BLaER1 treated with 17β-estradiol and CSF1 and Interleukin-3, amounts not matched to agents 10 nM and 100 nM (cell line): ENCODE measurements around the gene FAM184A.
A peak's percentile ranks its signal among the peaks of the same experiment; 100 is the strongest.
"Not testable (repeated sequence)": the region's sequence is repeated elsewhere in the genome, so short reads cannot be mapped to it uniquely, and the experiment has no call there.

Experiments used
- H3K27ac ChIP-seq, 11 experiments: shearing (Covaris generic); formaldehyde crosslinking; 2 replicates each; pipeline ENCODE4 v1.8.1; 2022
- H3K27me3 ChIP-seq, 11 experiments: shearing (Covaris generic); formaldehyde crosslinking; 2 replicates each; pipeline ENCODE4 v1.8.1; 2022
- H3K36me3 ChIP-seq, 11 experiments: shearing (Covaris generic); formaldehyde crosslinking; 2 replicates each; pipeline ENCODE4 v1.8.1; 2022
- H3K4me1 ChIP-seq, 10 experiments: shearing (Covaris generic); formaldehyde crosslinking; 2 replicates each; pipeline ENCODE4 v1.8.1; 2022
- H3K4me2 ChIP-seq, 11 experiments: shearing (Covaris generic); formaldehyde crosslinking; 2 replicates each; pipeline ENCODE4 v1.8.1; 2022
- H3K4me3 ChIP-seq, 10 experiments: shearing (Covaris generic); formaldehyde crosslinking; 2 replicates each; pipeline ENCODE4 v1.8.1; 2022
- H3K9ac ChIP-seq, 11 experiments: shearing (Covaris generic); formaldehyde crosslinking; 2 replicates each; pipeline ENCODE4 v1.8.1; 2022
- H3K9me3 ChIP-seq, 11 experiments: shearing (Covaris generic); formaldehyde crosslinking; replicated peaks in 1 of 11; 2 replicates each; pipeline ENCODE4 v1.8.1; 2022
- H4K20me1 ChIP-seq, 11 experiments: shearing (Covaris generic); formaldehyde crosslinking; 2 replicates each; pipeline ENCODE4 v1.8.1; 2022
- Cebpa-rat ChIP-seq, 11 experiments: shearing (Covaris generic); IDR thresholded peaks; 2 replicates each; pipeline ENCODE4 v1.8.1; 2022

FAM184A gene

DNA sequence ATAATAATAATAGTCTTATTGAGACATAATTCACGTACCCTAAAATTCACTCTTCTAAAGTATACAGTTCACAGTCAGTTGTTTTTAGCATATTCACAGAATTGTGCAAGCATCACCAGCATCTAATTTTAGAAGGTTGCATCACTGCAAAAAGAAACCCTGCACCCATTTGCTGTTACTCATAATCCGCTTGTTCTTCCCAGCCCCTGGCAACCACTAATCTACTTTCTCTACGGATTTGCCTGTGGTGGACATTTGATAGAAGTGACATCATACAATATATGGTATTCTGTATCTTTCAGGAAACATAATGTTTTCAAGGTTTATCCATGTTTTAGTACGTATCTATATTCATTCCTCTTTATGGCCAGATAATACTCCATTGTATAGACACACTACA is 41.5 kb upstream of the FAM184A start:
- Histone ChIP-seq H4K20me1 (no peaks in the 10 kb centered on the region), H3K4me3 (no peak overlapping the region), H3K36me3 (no peaks in the 10 kb centered on the region), H3K9ac (no peak overlapping the region), H3K27me3 (no peaks in the 10 kb centered on the region), H3K4me2 (peak overlapping the region in 6 of 11 experiments; percentile 11 to 57 (median 35); a peak in 12 of 22 replicates), H3K4me1 (peaks cover 7 to 15% (median 12%) of the 10 kb centered on the region in 10 experiments; a peak in 19 of 20 replicates), H3K27ac (no peak overlapping the region), H3K9me3 (no peaks in the 10 kb centered on the region)
- peak in 1 of 11 experiments; percentile 36; a peak in 1 of 22 replicates for TF ChIP-seq Cebpa-rat (IDR thresholded peaks at IDR 0.05)

DNA sequence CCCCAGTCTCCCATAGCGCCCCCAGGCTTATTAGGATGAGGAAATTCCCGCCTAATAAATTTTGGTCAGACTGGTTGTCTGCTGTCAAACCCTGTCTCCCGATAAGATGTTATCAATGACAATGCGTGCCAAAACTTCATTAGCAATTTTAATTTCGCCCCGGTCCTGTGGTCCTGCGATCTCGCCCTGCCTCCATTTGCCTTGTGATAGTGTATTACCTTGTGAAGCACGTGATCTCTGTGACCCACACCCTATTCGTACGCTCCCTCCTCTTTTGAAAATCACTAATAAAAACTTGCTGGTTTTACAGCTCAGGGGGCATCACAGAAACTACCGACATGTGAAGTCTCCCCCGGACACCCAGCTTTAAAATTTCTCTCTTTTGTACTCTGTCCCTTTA is 40.6 kb upstream of the FAM184A start:
- not testable (repeated sequence) for H3K36me3 ChIP-seq, H3K27me3 ChIP-seq, H3K4me2 ChIP-seq, H3K4me3 ChIP-seq, H4K20me1 ChIP-seq, H3K27ac ChIP-seq, H3K9ac ChIP-seq, H3K9me3 ChIP-seq
- H3K4me1 ChIP-seq, result peaks cover 7 to 15% (median 12%) of the 10 kb centered on the region in 10 experiments; a peak in 19 of 20 replicates

DNA sequence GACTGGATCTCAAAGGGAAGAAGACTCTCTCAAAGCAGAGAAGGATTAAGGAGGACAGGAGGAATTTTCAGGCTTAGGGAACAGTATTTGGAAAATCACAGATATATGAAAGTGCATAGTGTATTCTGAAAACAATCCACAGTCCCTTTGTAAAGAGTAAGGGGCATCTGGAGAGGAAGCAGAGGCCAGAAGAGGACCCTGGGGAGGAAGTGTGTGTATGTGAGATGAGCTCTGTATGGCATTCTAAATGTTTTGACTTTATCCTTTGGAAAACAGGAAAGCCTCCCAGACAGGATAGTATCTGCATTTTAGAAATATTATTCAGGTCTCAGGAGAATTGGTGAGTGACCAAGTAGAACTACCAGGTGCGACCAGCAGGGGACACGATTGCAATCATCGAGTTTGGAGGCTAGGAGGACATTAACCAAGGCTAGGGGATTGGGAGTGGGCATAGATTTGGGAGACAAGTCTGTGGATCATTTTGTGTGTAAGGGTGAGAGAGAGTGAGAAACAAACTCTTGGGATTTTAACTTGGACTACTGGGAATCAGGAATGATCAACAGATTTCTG is 38.3 kb upstream of the FAM184A start:
- no peak for TF ChIP-seq Cebpa-rat (IDR thresholded peaks at IDR 0.05)
- Histone ChIP-seq H3K4me1 (peaks cover 7 to 29% (median 15%) of the 10 kb centered on the region in 10 experiments), H3K9ac (no peak overlapping the region), H3K9me3 (no peaks in the 10 kb centered on the region), H3K4me3 (no peak overlapping the region), H4K20me1 (no peaks in the 10 kb centered on the region), H3K27me3 (no peaks in the 10 kb centered on the region), H3K36me3 (no peaks in the 10 kb centered on the region), H3K27ac (no peak overlapping the region), H3K4me2 (peak overlapping the region in 7 of 11 experiments; percentile 21 to 53 (median 34); a peak in 12 of 22 replicates)

DNA sequence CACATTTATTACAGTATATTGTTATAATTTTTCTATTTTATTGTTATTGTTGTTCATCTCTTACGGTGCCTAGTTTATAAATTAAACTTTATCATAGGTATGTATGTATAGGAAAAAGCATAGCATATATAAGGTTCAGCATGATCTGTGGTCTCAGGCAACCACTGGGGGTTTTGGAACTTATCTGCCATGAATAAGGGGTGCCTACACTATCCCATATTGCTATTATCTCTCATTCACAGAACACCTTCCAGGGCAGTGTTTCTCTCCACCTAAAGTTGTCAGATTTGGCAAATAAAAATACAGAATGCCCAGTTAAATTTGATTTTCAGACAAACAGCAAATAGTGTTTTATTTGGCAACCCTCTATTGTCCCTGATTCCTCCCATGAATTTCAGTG is 35.5 kb upstream of the FAM184A start:
- no peaks in the 10 kb centered on the region for H3K9me3 ChIP-seq
- H3K4me3 ChIP-seq, result no peak overlapping the region

DNA sequence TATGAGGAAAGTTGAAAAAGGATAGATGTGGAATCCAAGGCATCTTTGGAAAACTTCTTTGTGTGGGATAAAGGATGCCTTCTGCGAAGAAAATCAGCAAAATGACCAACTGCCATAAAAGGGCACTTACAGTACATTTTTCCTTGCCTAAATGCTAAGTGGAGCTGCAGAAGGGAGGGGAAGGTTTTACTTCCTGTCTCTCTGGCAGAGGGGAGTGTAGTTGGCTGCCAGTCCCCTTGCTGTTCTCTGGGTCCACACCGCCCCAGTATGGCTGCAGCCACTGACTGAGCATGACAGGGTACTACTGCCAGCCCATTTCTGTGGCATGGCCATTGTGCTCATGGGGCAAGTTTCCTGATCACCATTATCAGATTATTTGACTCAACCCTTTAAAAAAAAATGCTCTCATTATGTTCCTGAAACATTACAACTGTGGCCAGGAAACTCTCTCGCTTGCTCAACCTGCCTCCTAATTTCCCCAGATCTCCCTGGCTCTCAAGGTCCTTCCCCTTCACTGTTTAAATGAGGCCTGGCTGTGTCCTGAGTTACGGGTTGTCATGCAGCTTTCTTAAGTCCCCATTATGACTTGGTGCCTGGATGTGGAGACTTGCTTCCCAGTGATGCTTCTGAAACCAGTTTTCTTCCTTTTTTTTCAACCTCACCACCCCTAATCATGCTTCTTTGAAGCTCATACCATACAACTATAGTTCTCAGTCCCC is 34.5 kb upstream of the FAM184A start:
- Histone ChIP-seq H3K27me3 (no peaks in the 10 kb centered on the region), H3K9me3 (no peaks in the 10 kb centered on the region), H3K4me2 (peak overlapping the region in 5 of 11 experiments; percentile 40 to 56 (median 41); a peak in 9 of 22 replicates), H3K4me1 (peaks cover 6 to 25% (median 12%) of the 10 kb centered on the region in 10 experiments; a peak in 19 of 20 replicates), H3K9ac (no peak overlapping the region), H3K27ac (peak overlapping the region in 1 of 11 experiments; percentile 47; a peak in 2 of 22 replicates), H4K20me1 (no peaks in the 10 kb centered on the region), H3K36me3 (no peaks in the 10 kb centered on the region), H3K4me3 (no peak overlapping the region)
- no peak for TF ChIP-seq Cebpa-rat (IDR thresholded peaks at IDR 0.05)

More for the DNA sequence above, 35.5 kb upstream of the FAM184A start:
- Histone ChIP-seq H4K20me1 (no peaks in the 10 kb centered on the region), H3K36me3 (no peaks in the 10 kb centered on the region), H3K27ac (no peak overlapping the region), H3K27me3 (no peaks in the 10 kb centered on the region), H3K4me2 (no peak overlapping the region), H3K9ac (no peak overlapping the region), H3K4me1 (peaks cover 6 to 25% (median 12%) of the 10 kb centered on the region in 10 experiments; a peak in 19 of 20 replicates)
- no peak for TF ChIP-seq Cebpa-rat (IDR thresholded peaks at IDR 0.05)

DNA sequence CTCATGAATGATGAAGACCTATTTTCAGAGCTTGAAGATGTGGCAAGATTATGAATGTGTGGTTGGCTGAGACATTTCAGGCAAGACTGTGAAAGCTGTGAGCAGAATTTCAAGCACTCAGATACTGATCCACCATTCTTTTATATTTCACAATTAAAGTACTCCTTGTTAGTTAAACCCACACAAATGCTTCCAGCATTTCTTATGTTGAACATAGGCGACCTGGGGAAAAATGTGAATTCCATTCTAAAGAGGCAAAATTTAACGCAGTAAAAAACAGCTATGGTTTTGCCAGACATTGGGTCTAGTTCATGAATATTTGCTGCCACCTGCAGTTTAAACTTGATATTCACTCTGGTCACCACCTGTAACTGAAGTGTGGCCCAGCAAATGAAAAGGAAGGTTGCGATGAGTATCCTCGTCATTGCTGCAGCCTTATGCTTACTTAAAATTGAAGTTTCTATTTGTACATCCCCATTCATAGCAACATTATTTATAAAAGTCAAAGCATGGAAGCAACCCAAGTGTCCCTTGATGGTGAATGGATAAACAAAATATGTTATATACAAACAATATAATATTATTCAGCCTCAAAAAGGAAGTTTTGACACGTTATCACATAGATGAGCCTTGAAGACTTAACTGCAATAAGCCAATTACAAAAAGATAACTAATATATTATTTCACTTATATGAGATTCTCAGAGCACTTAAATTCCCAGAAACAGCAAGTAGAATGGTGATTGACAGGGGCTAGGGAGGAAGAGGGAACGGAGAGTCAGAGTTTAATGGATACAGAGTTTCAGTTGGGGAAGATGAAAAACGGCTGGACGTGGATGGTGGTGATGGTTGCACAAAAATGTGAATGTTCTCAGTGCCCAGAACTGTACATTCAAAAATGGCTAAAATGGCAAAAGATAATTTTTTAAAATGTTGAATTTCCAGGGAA is 32.4 kb upstream of the FAM184A start:
- no peak overlapping the region for H3K4me2 ChIP-seq
- H3K9ac ChIP-seq, result no peak overlapping the region
- no peaks in the 10 kb centered on the region for H3K36me3 ChIP-seq
- no peak overlapping the region for H3K4me3 ChIP-seq
- peaks cover 0 to 19% (median 3%) of the 10 kb centered on the region in 10 experiments; a peak in 9 of 20 replicates for H3K4me1 ChIP-seq
- no peak overlapping the region for H3K27ac ChIP-seq
- no peak for TF ChIP-seq Cebpa-rat (IDR thresholded peaks at IDR 0.05)
- H3K27me3 ChIP-seq, result no peaks in the 10 kb centered on the region
- H3K9me3 ChIP-seq, result no peaks in the 10 kb centered on the region
- H4K20me1 ChIP-seq, result no peaks in the 10 kb centered on the region

DNA sequence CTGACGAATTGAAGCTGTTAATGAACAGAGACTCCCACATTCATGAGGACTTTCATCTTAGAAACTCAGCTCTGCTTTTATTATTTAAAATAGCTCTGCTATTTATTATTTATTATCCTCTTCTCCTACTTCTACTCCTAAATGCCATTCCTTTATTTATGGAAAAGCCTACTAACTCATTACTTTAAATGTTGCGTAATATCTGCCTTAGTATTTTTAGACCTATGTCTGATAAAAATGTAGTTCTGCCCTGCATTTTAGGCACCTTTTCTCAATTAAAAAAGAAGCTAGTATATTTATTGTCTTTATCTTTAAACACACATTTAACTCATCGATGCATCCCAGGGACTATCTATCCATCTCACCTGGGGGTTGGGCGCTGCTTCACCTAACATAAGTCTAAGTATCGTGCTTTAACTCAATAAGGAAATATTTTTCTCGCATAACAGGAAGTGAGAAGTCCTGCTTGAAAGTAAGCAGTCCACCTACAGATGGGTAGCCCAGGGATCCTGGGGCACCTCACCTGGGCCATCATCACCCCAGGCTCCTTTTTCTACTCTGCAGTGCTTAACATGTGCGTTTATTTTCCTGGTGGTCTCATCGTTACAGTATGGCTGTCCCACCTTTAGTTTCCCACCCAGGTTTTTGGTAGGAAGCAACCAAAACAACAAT is 31.3 kb upstream of the FAM184A start:
- Histone ChIP-seq H3K9ac (no peak overlapping the region), H3K36me3 (no peaks in the 10 kb centered on the region), H3K4me1 (peaks cover 0 to 19% (median 3%) of the 10 kb centered on the region in 10 experiments; a peak in 9 of 20 replicates), H3K4me2 (no peak overlapping the region), H3K9me3 (no peaks in the 10 kb centered on the region), H3K27me3 (no peaks in the 10 kb centered on the region), H4K20me1 (no peaks in the 10 kb centered on the region), H3K4me3 (no peak overlapping the region), H3K27ac (no peak overlapping the region)
- TF ChIP-seq Cebpa-rat (IDR thresholded peaks at IDR 0.05), result peak in 5 of 11 experiments; percentile 17 to 85 (median 41); a peak in 5 of 22 replicates

DNA sequence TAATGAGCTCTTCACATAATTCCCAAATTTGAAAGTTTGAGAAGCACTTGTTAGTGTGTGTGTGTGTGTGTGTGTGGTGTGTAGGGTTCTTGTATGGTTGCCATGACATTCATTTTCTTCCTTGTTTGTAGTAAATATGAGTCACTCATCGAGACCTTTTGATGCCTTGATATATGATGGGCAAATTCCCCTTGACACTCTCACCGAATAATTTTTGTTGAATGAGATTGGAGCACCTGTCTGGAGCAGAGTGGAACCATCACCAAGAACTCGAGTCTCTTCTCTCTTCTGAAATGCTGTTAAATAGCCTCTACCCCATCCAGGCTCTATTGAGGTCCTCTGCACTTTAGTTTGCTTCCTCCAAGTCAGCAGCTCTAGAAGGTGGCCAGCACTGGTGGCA is 29.6 kb upstream of the FAM184A start:
- Histone ChIP-seq H3K9me3 (no peaks in the 10 kb centered on the region), H3K36me3 (no peaks in the 10 kb centered on the region), H3K27me3 (no peaks in the 10 kb centered on the region), H3K4me2 (no peak overlapping the region), H3K9ac (no peak overlapping the region), H4K20me1 (no peaks in the 10 kb centered on the region), H3K4me3 (no peak overlapping the region), H3K27ac (no peak overlapping the region), H3K4me1 (peaks cover 0 to 14% (median 2%) of the 10 kb centered on the region in 10 experiments; a peak in 9 of 20 replicates)
- TF ChIP-seq Cebpa-rat (IDR thresholded peaks at IDR 0.05), result no peak
